GM06990 (cell line): Measurements from ENCODE around the gene ARHGEF37.

Experiments used
- DNase-seq: peaks from one replicate; pipeline ENCODE4 v3.0.0-alpha.2; 2011; ENCODE audit not compliant: insufficient read length; ENCODE audit errors: extremely low read depth
- H3K27me3 ChIP-seq: replicated peaks from 2 replicates; pipeline ENCODE4 v1.6.0; 2011; ENCODE audit warnings: low read length; ENCODE audit not compliant: control insufficient read depth, insufficient read depth
- H3K36me3 ChIP-seq: 2 replicates; pipeline ENCODE4 v1.5.1; 2011; ENCODE audit warnings: low read length; ENCODE audit not compliant: control insufficient read depth, insufficient read depth
- H3K4me3 ChIP-seq: replicated peaks from 2 replicates; pipeline ENCODE4 v1.5.1; 2011; ENCODE audit warnings: low read depth, mild to moderate bottlenecking, control low read depth, low read length
- CTCF ChIP-seq: IDR thresholded peaks from 2 replicates; pipeline ENCODE4 v1.5.1; 2011; ENCODE audit warnings: low read length, control low read depth, mild to moderate bottlenecking, inconsistent platforms; ENCODE audit not compliant: insufficient read depth, poor library complexity, severe bottlenecking

ARHGEF37 gene

GRCh38 chr5:149628846-149629388 is 47.6 kb downstream of the ARHGEF37 start:
- no peaks in the 10 kb centered on the region for H3K36me3 ChIP-seq
- no peak overlapping the region for H3K4me3 ChIP-seq
- DNase-seq, result no peak
- no peaks in the 10 kb centered on the region for H3K27me3 ChIP-seq
- no peak for TF ChIP-seq CTCF

- Histone ChIP-seq H3K27me3 (no peaks in the 10 kb centered on the region), H3K36me3 (no peaks in the 10 kb centered on the region), H3K4me3 (no peak overlapping the region)
- TF ChIP-seq CTCF, result no peak
- DNase-seq, result no peak
Observed at GRCh38 chr5:149629421-149629820, 48.1 kb downstream of the ARHGEF37 start.

GRCh38 chr5:149630337-149630736 is 49.0 kb downstream of the ARHGEF37 start:
- no peak overlapping the region for H3K4me3 ChIP-seq
- H3K27me3 ChIP-seq, result no peaks in the 10 kb centered on the region
- no peak for DNase-seq
- H3K36me3 ChIP-seq, result no peaks in the 10 kb centered on the region
- no peak for TF ChIP-seq CTCF

GRCh38 chr5:149631506-149631905 is 50.2 kb downstream of the ARHGEF37 start:
- no peaks in the 10 kb centered on the region for H3K27me3 ChIP-seq
- H3K36me3 ChIP-seq, result no peaks in the 10 kb centered on the region
- no peak for TF ChIP-seq CTCF
- no peak for DNase-seq
- no peak overlapping the region for H3K4me3 ChIP-seq

- Histone ChIP-seq H3K36me3 (no peaks in the 10 kb centered on the region), H3K27me3 (no peaks in the 10 kb centered on the region), H3K4me3 (no peak overlapping the region)
- DNase-seq, result no peak
- TF ChIP-seq CTCF, result no peak
Observed at GRCh38 chr5:149632311-149633251, 51.3 kb downstream of the ARHGEF37 start.
